ENCODE results near the gene FMO1.

Gene FMO1

DNA sequence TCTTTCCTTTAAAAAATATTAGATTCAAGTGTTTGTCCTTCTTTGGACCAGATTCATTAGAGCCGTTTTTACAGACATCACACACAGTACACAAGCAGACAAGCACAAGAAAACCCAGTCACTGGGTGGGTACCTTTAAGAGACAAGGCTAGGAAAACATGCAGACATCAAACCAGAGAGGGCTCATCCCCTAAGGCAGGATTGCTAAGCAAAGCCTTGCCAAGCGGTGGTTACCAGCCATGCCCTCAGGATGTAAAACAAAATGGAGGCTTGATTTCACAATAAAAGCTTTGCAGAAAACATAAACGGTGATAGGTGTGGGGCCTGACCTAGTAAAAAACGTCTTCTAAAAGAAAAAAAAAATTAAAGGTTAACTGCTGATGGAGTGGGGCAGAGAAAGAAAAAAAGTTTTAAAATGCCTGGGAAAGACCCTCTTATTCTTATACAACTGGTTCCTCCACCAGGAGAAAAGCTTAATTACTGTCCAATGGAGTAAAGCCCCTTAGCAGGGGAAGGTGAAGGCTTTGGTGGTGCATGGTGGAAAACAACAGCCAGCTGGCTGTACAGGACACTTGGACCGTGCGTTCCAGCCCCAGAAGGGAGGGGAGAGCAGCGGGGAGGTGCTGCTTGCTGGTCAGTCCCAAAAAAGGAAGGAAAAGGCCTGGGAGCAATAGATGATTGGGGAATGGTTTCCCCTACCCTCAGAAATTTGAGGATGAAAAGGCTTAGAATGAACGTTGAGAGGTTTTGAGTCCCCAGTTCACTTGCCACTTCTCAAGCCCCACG lies 30.4 kb upstream of the FMO1 start:
- TF ChIP-seq, protein P1, sequence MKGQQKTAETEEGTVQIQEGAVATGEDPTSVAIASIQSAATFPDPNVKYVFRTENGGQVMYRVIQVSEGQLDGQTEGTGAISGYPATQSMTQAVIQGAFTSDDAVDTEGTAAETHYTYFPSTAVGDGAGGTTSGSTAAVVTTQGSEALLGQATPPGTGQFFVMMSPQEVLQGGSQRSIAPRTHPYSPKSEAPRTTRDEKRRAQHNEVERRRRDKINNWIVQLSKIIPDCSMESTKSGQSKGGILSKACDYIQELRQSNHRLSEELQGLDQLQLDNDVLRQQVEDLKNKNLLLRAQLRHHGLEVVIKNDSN (IDR thresholded peaks at IDR 0.05) = no peak
- no peak for TF ChIP-seq ZBTB7A (IDR thresholded peaks at IDR 0.05; ENCODE audit: low read depth)
- no peak for TF ChIP-seq FOXM1 (IDR thresholded peaks at IDR 0.05; ENCODE audit: borderline replicate concordance, low read depth)
- TF ChIP-seq EGR1 (IDR thresholded peaks at IDR 0.05) = no peak
- no peak for TF ChIP-seq CEBPB (IDR thresholded peaks at IDR 0.05)
- no peak for TF ChIP-seq NFIC (IDR thresholded peaks at IDR 0.05)
- no peak for TF ChIP-seq TEAD4 (IDR thresholded peaks at IDR 0.05)
- no peak for TF ChIP-seq EP300 (IDR thresholded peaks at IDR 0.05; ENCODE audit: borderline replicate concordance)
- TF ChIP-seq, protein P2, sequence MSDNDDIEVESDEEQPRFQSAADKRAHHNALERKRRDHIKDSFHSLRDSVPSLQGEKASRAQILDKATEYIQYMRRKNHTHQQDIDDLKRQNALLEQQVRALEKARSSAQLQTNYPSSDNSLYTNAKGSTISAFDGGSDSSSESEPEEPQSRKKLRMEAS (IDR thresholded peaks at IDR 0.05) = no peak
- no peak for TF ChIP-seq RAD21 (IDR thresholded peaks at IDR 0.05; ENCODE audit: low read depth)
- TF ChIP-seq TAF1 (IDR thresholded peaks at IDR 0.05; ENCODE audit: low read depth) = no peak
- no peak for TF ChIP-seq REST (IDR thresholded peaks at IDR 0.05; ENCODE audit: low read depth)
- TF ChIP-seq CREB1 (IDR thresholded peaks at IDR 0.05; ENCODE audit: low read depth) = no peak
- TF ChIP-seq YY1 (IDR thresholded peaks at IDR 0.05; ENCODE audit: low read depth) = no peak
- no peak for TF ChIP-seq TCF12 (IDR thresholded peaks at IDR 0.05; ENCODE audit: low read depth)

- TF ChIP-seq RAD21 (IDR thresholded peaks at IDR 0.05; ENCODE audit: low read depth) = no peak
- TF ChIP-seq NFIC (IDR thresholded peaks at IDR 0.05) = no peak
- TF ChIP-seq, protein P2 (IDR thresholded peaks at IDR 0.05) = no peak
- TF ChIP-seq REST (IDR thresholded peaks at IDR 0.05; ENCODE audit: low read depth) = no peak
- no peak for TF ChIP-seq EP300 (IDR thresholded peaks at IDR 0.05; ENCODE audit: borderline replicate concordance)
- TF ChIP-seq EGR1 (IDR thresholded peaks at IDR 0.05) = no peak
Measured at GRCh38 chr1:171218661-171219060, 29.6 kb upstream of the FMO1 start.

DNA sequence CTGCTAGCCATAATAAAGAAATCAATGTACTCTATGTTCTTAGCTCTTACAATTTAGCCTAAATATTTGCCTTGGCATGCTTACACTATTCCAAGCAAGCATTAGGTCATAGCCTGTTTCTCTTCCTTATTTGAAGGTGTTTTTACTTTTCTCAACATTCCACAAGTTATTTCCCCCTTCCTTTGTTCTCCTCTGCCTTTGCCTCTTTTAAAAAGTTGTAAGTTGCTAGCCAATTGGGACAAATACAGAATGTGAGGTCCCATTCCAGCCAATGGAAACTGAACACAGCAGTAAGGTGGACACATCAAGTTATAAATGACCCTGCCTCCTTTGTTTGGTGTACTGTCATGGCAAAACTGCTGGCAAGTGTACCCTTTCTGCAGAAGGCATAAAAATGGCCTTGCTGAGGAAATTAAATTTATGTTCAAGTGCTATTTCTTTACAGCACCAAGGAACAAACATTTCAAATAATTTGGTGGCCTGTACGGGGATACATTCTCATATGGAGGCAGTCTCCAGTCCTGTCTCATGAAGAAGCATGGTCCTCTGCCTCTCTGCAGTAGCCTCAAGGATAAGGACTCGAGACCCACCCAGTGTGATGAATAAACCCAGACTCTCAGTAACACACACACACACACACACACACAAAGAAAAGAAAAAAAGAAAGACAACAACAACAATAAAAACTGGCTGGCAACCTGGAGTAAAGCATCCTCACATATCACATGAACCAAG lies 28.8 kb upstream of the FMO1 start:
- no peak for TF ChIP-seq TCF12 (IDR thresholded peaks at IDR 0.05; ENCODE audit: low read depth)
- no peak for TF ChIP-seq TEAD4 (IDR thresholded peaks at IDR 0.05)
- TF ChIP-seq TAF1 (IDR thresholded peaks at IDR 0.05; ENCODE audit: low read depth) = no peak
- TF ChIP-seq YY1 (IDR thresholded peaks at IDR 0.05; ENCODE audit: low read depth) = no peak
- no peak for TF ChIP-seq CEBPB (IDR thresholded peaks at IDR 0.05)
- TF ChIP-seq RAD21 (IDR thresholded peaks at IDR 0.05; ENCODE audit: low read depth) = no peak
- no peak for TF ChIP-seq FOXM1 (IDR thresholded peaks at IDR 0.05; ENCODE audit: borderline replicate concordance, low read depth)
- TF ChIP-seq NFIC (IDR thresholded peaks at IDR 0.05) = no peak
- TF ChIP-seq, protein P1 (IDR thresholded peaks at IDR 0.05) = no peak
- TF ChIP-seq, protein P2 (IDR thresholded peaks at IDR 0.05) = no peak
- no peak for TF ChIP-seq CREB1 (IDR thresholded peaks at IDR 0.05; ENCODE audit: low read depth)
- no peak for TF ChIP-seq ZBTB7A (IDR thresholded peaks at IDR 0.05; ENCODE audit: low read depth)
- no peak for TF ChIP-seq EGR1 (IDR thresholded peaks at IDR 0.05)
- TF ChIP-seq REST (IDR thresholded peaks at IDR 0.05; ENCODE audit: low read depth) = no peak
- no peak for TF ChIP-seq EP300 (IDR thresholded peaks at IDR 0.05; ENCODE audit: borderline replicate concordance)

Data from Ishikawa (cell line).